Trophoblast cell (in vitro differentiated cells and primary cell): ENCODE measurements around the gene SLC24A4.

ENCODE experiments used
- DNase-seq, 2 donors: peaks; one replicate each; pipeline ENCODE4 v3.0.0-alpha.2; 2016
- H2AFZ ChIP-seq: 2 replicates; pipeline ENCODE4 v1.6.1; 2013; ENCODE audit warnings: low read length, moderate library complexity, mild to moderate bottlenecking; ENCODE audit not compliant: insufficient read depth, poor library complexity
- H2AK5ac ChIP-seq: 2 replicates; pipeline ENCODE4 v1.6.1; 2013; ENCODE audit warnings: mild to moderate bottlenecking, low read length
- H2BK120ac ChIP-seq: 2 replicates; pipeline ENCODE4 v1.6.1; 2013; ENCODE audit warnings: low read length, mild to moderate bottlenecking, moderate library complexity; ENCODE audit not compliant: insufficient read depth, poor library complexity
- H2BK12ac ChIP-seq: 2 replicates; pipeline ENCODE4 v1.6.1; 2013; ENCODE audit warnings: mild to moderate bottlenecking, low read length, moderate library complexity
- H2BK5ac ChIP-seq: 2 replicates; pipeline ENCODE4 v1.6.1; 2013; ENCODE audit warnings: low read length, low read depth, moderate library complexity, mild to moderate bottlenecking; ENCODE audit not compliant: poor library complexity
- H3K14ac ChIP-seq: 2 replicates; pipeline ENCODE4 v1.6.1; 2013; ENCODE audit warnings: mild to moderate bottlenecking, low read length
- H3K18ac ChIP-seq: 2 replicates; pipeline ENCODE4 v1.6.1; 2013; ENCODE audit warnings: mild to moderate bottlenecking, low read length
- H3K23ac ChIP-seq: 2 replicates; pipeline ENCODE4 v1.6.1; 2013; ENCODE audit warnings: low read length
- H3K27ac ChIP-seq: 2 replicates; pipeline ENCODE4 v1.5.1; 2013; ENCODE audit warnings: low read depth, mild to moderate bottlenecking, inconsistent platforms, low read length, moderate library complexity
- H3K27me3 ChIP-seq: 2 replicates; pipeline ENCODE4 v1.6.1; 2013; ENCODE audit warnings: inconsistent platforms, mild to moderate bottlenecking, low read length, moderate library complexity; ENCODE audit not compliant: insufficient read depth
- H3K36me3 ChIP-seq, 2 experiments: 1 replicate in 1 of 2; 2 replicates in 1 of 2; pipeline ENCODE4 v1.6.1; 2013; ENCODE audit warnings: low read length in 2 of 2, mild to moderate bottlenecking in 2 of 2, moderate library complexity in 1 of 2; ENCODE audit not compliant: insufficient read depth in 2 of 2, control insufficient read depth in 1 of 2
- H3K4ac ChIP-seq: 2 replicates; pipeline ENCODE4 v1.6.1; 2013; ENCODE audit warnings: low read depth, mild to moderate bottlenecking, low read length, moderate library complexity
- H3K4me1 ChIP-seq, 2 experiments: 1 replicate in 1 of 2; 2 replicates in 1 of 2; pipeline ENCODE4 v1.6.1; 2013; ENCODE audit warnings: low read length in 2 of 2, mild to moderate bottlenecking in 2 of 2, moderate library complexity in 1 of 2; ENCODE audit not compliant: insufficient read depth in 2 of 2, control insufficient read depth in 1 of 2
- H3K4me2 ChIP-seq: 2 replicates; pipeline ENCODE4 v1.6.1; 2013; ENCODE audit warnings: inconsistent platforms, mild to moderate bottlenecking, low read length, moderate library complexity
- H3K4me3 ChIP-seq: 2 replicates; pipeline ENCODE4 v1.5.1; 2013; ENCODE audit warnings: mild to moderate bottlenecking, low read depth, low read length, inconsistent platforms
- H3K79me1 ChIP-seq: one replicate; pipeline ENCODE4 v1.6.1; 2013; ENCODE audit warnings: low read length
- H3K79me2 ChIP-seq: 2 replicates; pipeline ENCODE4 v1.6.1; 2013; ENCODE audit warnings: low read length, mild to moderate bottlenecking; ENCODE audit not compliant: control insufficient read depth, insufficient read depth, poor library complexity
- H3K9ac ChIP-seq: 2 replicates; pipeline ENCODE4 v1.6.1; 2013; ENCODE audit warnings: mild to moderate bottlenecking, low read length
- H3K9me3 ChIP-seq: 2 replicates; pipeline ENCODE4 v1.6.1; 2013; ENCODE audit warnings: low read depth, mild to moderate bottlenecking, control low read depth, inconsistent platforms, low read length; ENCODE audit not compliant: insufficient read depth
- H4K12ac ChIP-seq: 2 replicates; pipeline ENCODE4 v1.6.1; 2013; ENCODE audit warnings: low read depth, mild to moderate bottlenecking, low read length, moderate library complexity
- H4K8ac ChIP-seq: 2 replicates; pipeline ENCODE4 v1.6.1; 2013; ENCODE audit warnings: low read depth, mild to moderate bottlenecking, low read length, moderate library complexity
- H4K91ac ChIP-seq: one replicate; pipeline ENCODE4 v1.6.1; 2013; ENCODE audit warnings: low read depth, mild to moderate bottlenecking, low read length, moderate library complexity
- WGBS: extraction: QIAGEN DNeasy Blood & Tissue Kit; methylation state at CpG from one replicate; pipeline ENCODE4 v1.1.7; 2013; ENCODE audit warnings: missing lambda C conversion rate; ENCODE audit not compliant: insufficient read length, insufficient coverage; ENCODE audit errors: extremely low coverage; 5-methylcytosine and 5-hydroxymethylcytosine counted together

The SLC24A4 gene

GRCh38 chr14:92310776-92311375 is 12.1 kb upstream of the SLC24A4 start:
- WGBS, result no CpG with 5 or more reads among the region's 6 CpGs
- Histone ChIP-seq H3K4me1 (no peaks in the 10 kb centered on the region), H3K4ac (no peak overlapping the region)

GRCh38 chr14:92314182-92314581 is 8.8 kb upstream of the SLC24A4 start:
- H2BK12ac ChIP-seq, result no peak overlapping the region
- H4K91ac ChIP-seq, result no peak overlapping the region
- no peaks in the 10 kb centered on the region for H3K27me3 ChIP-seq
- no peak for DNase-seq
- no peak overlapping the region for H2BK120ac ChIP-seq
- H3K9me3 ChIP-seq, result peaks cover 8% of the 10 kb centered on the region
- H3K18ac ChIP-seq, result no peak overlapping the region
- no peaks in the 10 kb centered on the region for H3K4me1 ChIP-seq
- H3K14ac ChIP-seq, result no peak overlapping the region
- H3K9ac ChIP-seq, result no peak overlapping the region
- no peak overlapping the region for H3K23ac ChIP-seq
- H3K79me1 ChIP-seq, result no peaks in the 10 kb centered on the region
- H3K27ac ChIP-seq, result no peak overlapping the region
- H2BK5ac ChIP-seq, result no peak overlapping the region
- H3K4ac ChIP-seq, result no peak overlapping the region
- H3K4me3 ChIP-seq, result no peak overlapping the region
- H3K79me2 ChIP-seq, result no peaks in the 10 kb centered on the region
- no CpG with 5 or more reads among the region's 1 CpG for WGBS
- H2AK5ac ChIP-seq, result no peak overlapping the region
- no peak overlapping the region for H4K8ac ChIP-seq
- H2AFZ ChIP-seq, result no peak overlapping the region
- H4K12ac ChIP-seq, result no peak overlapping the region
- no peak overlapping the region for H3K4me2 ChIP-seq
- no peaks in the 10 kb centered on the region for H3K36me3 ChIP-seq

More at GRCh38 chr14:92310776-92311375, 12.1 kb upstream of the SLC24A4 start:
- no peak overlapping the region for H2AFZ ChIP-seq
- no peaks in the 10 kb centered on the region for H3K36me3 ChIP-seq
- H3K9me3 ChIP-seq, result peaks cover 6% of the 10 kb centered on the region
- H2AK5ac ChIP-seq, result no peak overlapping the region
- H3K79me1 ChIP-seq, result no peaks in the 10 kb centered on the region
- H4K8ac ChIP-seq, result no peak overlapping the region
- H4K12ac ChIP-seq, result no peak overlapping the region
- H2BK120ac ChIP-seq, result no peak overlapping the region
- H3K9ac ChIP-seq, result no peak overlapping the region
- no peaks in the 10 kb centered on the region for H3K27me3 ChIP-seq
- H3K4me2 ChIP-seq, result no peak overlapping the region
- no peak overlapping the region for H3K4me3 ChIP-seq
- H2BK12ac ChIP-seq, result no peak overlapping the region
- no peak for DNase-seq
- H2BK5ac ChIP-seq, result no peak overlapping the region
- no peak overlapping the region for H4K91ac ChIP-seq
- H3K27ac ChIP-seq, result no peak overlapping the region
- H3K79me2 ChIP-seq, result no peaks in the 10 kb centered on the region
- H3K14ac ChIP-seq, result no peak overlapping the region
- H3K18ac ChIP-seq, result no peak overlapping the region
- no peak overlapping the region for H3K23ac ChIP-seq

GRCh38 chr14:92315050-92315805 is 7.7 kb upstream of the SLC24A4 start:
- Histone ChIP-seq H3K9me3 (peaks cover 8% of the 10 kb centered on the region), H3K79me2 (no peaks in the 10 kb centered on the region), H3K9ac (peak overlapping the region; percentile 17), H3K4me3 (no peak overlapping the region), H2AK5ac (no peak overlapping the region), H2BK120ac (no peak overlapping the region), H3K14ac (no peak overlapping the region), H2AFZ (no peak overlapping the region), H3K36me3 (no peaks in the 10 kb centered on the region), H3K4me2 (no peak overlapping the region), H2BK5ac (no peak overlapping the region), H3K79me1 (no peaks in the 10 kb centered on the region), H3K27me3 (peaks cover under 1% of the 10 kb centered on the region), H4K91ac (no peak overlapping the region), H3K27ac (no peak overlapping the region), H3K18ac (no peak overlapping the region), H2BK12ac (no peak overlapping the region), H3K4me1 (no peaks in the 10 kb centered on the region), H3K4ac (no peak overlapping the region), H4K8ac (no peak overlapping the region), H4K12ac (no peak overlapping the region), H3K23ac (no peak overlapping the region)
- WGBS, result no CpG with 5 or more reads among the region's 11 CpGs
- no peak for DNase-seq

GRCh38 chr14:92316176-92316575 is 6.8 kb upstream of the SLC24A4 start:
- Histone ChIP-seq H2AK5ac (no peak overlapping the region), H3K79me1 (no peaks in the 10 kb centered on the region), H2AFZ (no peak overlapping the region), H4K12ac (no peak overlapping the region), H4K8ac (no peak overlapping the region), H3K27me3 (peaks cover 2% of the 10 kb centered on the region), H3K9me3 (peaks cover 8% of the 10 kb centered on the region), H2BK12ac (no peak overlapping the region), H3K9ac (no peak overlapping the region), H3K36me3 (no peaks in the 10 kb centered on the region), H2BK5ac (no peak overlapping the region), H3K79me2 (no peaks in the 10 kb centered on the region), H3K14ac (no peak overlapping the region), H3K4me2 (no peak overlapping the region), H4K91ac (no peak overlapping the region), H3K18ac (no peak overlapping the region), H3K23ac (no peak overlapping the region), H3K4me3 (no peak overlapping the region), H2BK120ac (no peak overlapping the region), H3K27ac (no peak overlapping the region), H3K4me1 (no peaks in the 10 kb centered on the region), H3K4ac (no peak overlapping the region)
- no CpG with 5 or more reads among the region's 4 CpGs for WGBS
- DNase-seq, result no peak
